ENCODE data around the gene NOP9.

Gene NOP9

DNA sequence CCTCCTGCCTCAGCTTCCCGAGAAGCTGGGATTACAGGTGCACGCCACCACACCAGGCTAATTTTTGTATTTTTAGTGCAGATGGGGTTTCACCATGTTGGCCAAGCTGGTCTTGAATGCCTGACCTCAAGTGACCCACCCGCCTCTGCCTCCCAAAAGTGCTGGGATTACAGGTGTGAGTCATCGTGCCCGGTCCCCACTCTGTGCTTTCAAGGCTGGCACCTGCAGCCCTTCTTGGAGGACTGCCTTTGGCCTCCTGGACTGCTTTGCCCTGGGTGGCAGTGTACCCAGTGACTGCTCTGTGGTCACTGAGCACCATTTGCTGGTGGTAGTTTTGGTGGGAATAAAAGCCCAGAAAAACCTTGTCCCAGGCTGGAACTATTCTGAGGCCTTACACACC lies 12.7 kb upstream of the NOP9 start:
- no peak for DNase-seq
- no peak overlapping the region for H3K4me3 ChIP-seq (ENCODE audit: low read length)
- H3K4me1 ChIP-seq (ENCODE audit: low read length): no peaks in the 10 kb centered on the region
- no peaks in the 10 kb centered on the region for H3K9me2 ChIP-seq (replicated peaks; ENCODE audit: insufficient read depth, low read length)
- no peaks in the 10 kb centered on the region for H3K9me3 ChIP-seq (replicated peaks; ENCODE audit: insufficient read depth, low read length)
- TF ChIP-seq EZH2phosphoT487 (IDR thresholded peaks at IDR 0.05; ENCODE audit: low read length): no peak
- TF ChIP-seq, protein P1, sequence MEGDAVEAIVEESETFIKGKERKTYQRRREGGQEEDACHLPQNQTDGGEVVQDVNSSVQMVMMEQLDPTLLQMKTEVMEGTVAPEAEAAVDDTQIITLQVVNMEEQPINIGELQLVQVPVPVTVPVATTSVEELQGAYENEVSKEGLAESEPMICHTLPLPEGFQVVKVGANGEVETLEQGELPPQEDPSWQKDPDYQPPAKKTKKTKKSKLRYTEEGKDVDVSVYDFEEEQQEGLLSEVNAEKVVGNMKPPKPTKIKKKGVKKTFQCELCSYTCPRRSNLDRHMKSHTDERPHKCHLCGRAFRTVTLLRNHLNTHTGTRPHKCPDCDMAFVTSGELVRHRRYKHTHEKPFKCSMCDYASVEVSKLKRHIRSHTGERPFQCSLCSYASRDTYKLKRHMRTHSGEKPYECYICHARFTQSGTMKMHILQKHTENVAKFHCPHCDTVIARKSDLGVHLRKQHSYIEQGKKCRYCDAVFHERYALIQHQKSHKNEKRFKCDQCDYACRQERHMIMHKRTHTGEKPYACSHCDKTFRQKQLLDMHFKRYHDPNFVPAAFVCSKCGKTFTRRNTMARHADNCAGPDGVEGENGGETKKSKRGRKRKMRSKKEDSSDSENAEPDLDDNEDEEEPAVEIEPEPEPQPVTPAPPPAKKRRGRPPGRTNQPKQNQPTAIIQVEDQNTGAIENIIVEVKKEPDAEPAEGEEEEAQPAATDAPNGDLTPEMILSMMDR (IDR thresholded peaks at IDR 0.05; ENCODE audit: low read length): no peak
- TF ChIP-seq EZH2 (optimal IDR thresholded peaks at IDR 0.05; ENCODE audit: low read depth, low read length): no peak
- no peaks in the 10 kb centered on the region for H4K20me1 ChIP-seq (ENCODE audit: insufficient read depth, low read length)
- H3K4me2 ChIP-seq (ENCODE audit: low read depth, low read length): no peak overlapping the region
- H3K79me2 ChIP-seq (ENCODE audit: low read length): no peaks in the 10 kb centered on the region
- no peaks in the 10 kb centered on the region for H3K36me3 ChIP-seq (replicated peaks; ENCODE audit: insufficient read depth, low read length)
- H3F3A ChIP-seq (ENCODE audit: insufficient read depth, low read length): no peaks in the 10 kb centered on the region
- no peak overlapping the region for H3K27ac ChIP-seq (ENCODE audit: low read length)
- H3K27me3 ChIP-seq (replicated peaks; ENCODE audit: insufficient read depth, low read length): no peaks in the 10 kb centered on the region
- no peak overlapping the region for H2AFZ ChIP-seq (ENCODE audit: low read length)
- no peak overlapping the region for H3K9ac ChIP-seq (ENCODE audit: low read length)

GRCh38 chr14:24289649-24290280 lies 9.9 kb upstream of the NOP9 start:
- Histone ChIP-seq H3F3A (ENCODE audit: insufficient read depth, low read length) (no peaks in the 10 kb centered on the region), H3K27me3 (replicated peaks; ENCODE audit: insufficient read depth, low read length) (no peaks in the 10 kb centered on the region), H3K4me2 (ENCODE audit: low read depth, low read length) (no peak overlapping the region), H3K9ac (ENCODE audit: low read length) (no peak overlapping the region), H3K4me3 (ENCODE audit: low read length) (no peak overlapping the region), H4K20me1 (ENCODE audit: insufficient read depth, low read length) (no peaks in the 10 kb centered on the region), H3K27ac (ENCODE audit: low read length) (no peak overlapping the region), H2AFZ (ENCODE audit: low read length) (no peak overlapping the region), H3K79me2 (ENCODE audit: low read length) (no peaks in the 10 kb centered on the region), H3K36me3 (replicated peaks; ENCODE audit: insufficient read depth, low read length) (no peaks in the 10 kb centered on the region), H3K4me1 (ENCODE audit: low read length) (no peaks in the 10 kb centered on the region), H3K9me3 (replicated peaks; ENCODE audit: insufficient read depth, low read length) (no peaks in the 10 kb centered on the region), H3K9me2 (replicated peaks; ENCODE audit: insufficient read depth, low read length) (no peaks in the 10 kb centered on the region)
- TF ChIP-seq EZH2 (optimal IDR thresholded peaks at IDR 0.05; ENCODE audit: low read depth, low read length): no peak
- DNase-seq: no peak

DNA sequence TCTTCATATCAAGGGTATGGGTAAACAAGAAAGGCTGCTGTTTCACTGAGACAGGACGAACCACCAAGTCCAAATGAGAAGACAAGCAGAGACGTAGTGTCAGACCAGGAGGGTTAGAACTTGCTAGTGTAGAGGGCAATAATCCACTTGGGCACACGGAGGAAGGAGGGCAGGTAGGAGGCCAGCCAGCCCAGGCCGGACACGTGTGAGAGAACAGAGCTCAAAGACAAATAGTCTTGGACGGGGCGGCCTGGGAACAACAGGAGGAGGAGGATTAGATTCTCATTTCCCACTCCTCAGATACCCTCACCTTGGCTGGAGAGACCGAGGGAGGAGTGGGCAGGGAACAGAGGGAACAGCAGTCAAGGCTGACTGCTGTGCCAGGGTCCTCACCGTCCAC lies 8.9 kb upstream of the NOP9 start:
- Histone ChIP-seq H3K27me3 (replicated peaks; ENCODE audit: insufficient read depth, low read length) (no peaks in the 10 kb centered on the region), H3K9me3 (replicated peaks; ENCODE audit: insufficient read depth, low read length) (no peaks in the 10 kb centered on the region), H2AFZ (ENCODE audit: low read length) (no peak overlapping the region), H3K79me2 (ENCODE audit: low read length) (no peaks in the 10 kb centered on the region), H4K20me1 (ENCODE audit: insufficient read depth, low read length) (no peaks in the 10 kb centered on the region), H3K4me3 (ENCODE audit: low read length) (no peak overlapping the region), H3F3A (ENCODE audit: insufficient read depth, low read length) (no peaks in the 10 kb centered on the region), H3K9ac (ENCODE audit: low read length) (no peak overlapping the region), H3K4me2 (ENCODE audit: low read depth, low read length) (no peak overlapping the region), H3K9me2 (replicated peaks; ENCODE audit: insufficient read depth, low read length) (no peaks in the 10 kb centered on the region), H3K4me1 (ENCODE audit: low read length) (no peaks in the 10 kb centered on the region), H3K36me3 (replicated peaks; ENCODE audit: insufficient read depth, low read length) (no peaks in the 10 kb centered on the region), H3K27ac (ENCODE audit: low read length) (no peak overlapping the region)
- TF ChIP-seq EZH2phosphoT487 (IDR thresholded peaks at IDR 0.05; ENCODE audit: low read length): no peak
- TF ChIP-seq, protein P1 (IDR thresholded peaks at IDR 0.05; ENCODE audit: low read length): no peak
- TF ChIP-seq EZH2 (optimal IDR thresholded peaks at IDR 0.05; ENCODE audit: low read depth, low read length): no peak
- no peak for DNase-seq

DNA sequence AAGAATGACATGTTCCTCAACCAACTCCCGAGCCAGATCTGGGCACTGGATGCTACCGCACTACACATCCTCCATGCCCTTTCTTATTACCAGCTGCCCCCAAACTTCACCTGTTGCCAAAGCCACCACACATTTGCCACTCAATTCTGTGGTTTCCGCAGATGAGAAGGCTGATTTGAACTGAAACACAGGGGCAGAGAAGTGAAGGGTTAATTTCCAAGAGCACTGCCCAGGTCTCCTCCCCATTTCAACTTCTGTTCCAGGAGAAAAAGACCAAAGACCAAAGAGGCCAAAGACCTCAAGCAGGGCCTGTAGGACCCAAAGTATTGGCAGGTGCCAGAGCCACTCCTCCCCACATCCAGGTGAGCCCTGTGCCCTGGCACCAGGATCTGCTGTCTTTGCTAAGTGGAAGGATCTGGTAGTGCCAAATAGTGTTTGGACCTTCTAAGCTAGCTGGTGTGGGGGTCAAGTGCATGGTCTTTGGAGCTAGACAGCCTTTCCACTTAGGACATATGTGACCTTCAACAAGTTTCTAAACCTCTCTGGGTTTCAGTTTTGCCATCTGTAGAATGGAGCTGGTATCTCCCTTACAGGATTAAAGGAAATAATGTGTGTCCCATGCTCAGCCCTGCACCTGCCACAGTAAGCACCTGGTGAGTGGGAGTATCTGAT lies 8.1 kb upstream of the NOP9 start:
- Histone ChIP-seq H3K36me3 (replicated peaks; ENCODE audit: insufficient read depth, low read length) (no peaks in the 10 kb centered on the region), H3K79me2 (ENCODE audit: low read length) (no peaks in the 10 kb centered on the region), H3K4me3 (ENCODE audit: low read length) (no peak overlapping the region), H3K9me3 (replicated peaks; ENCODE audit: insufficient read depth, low read length) (no peaks in the 10 kb centered on the region), H3K27ac (ENCODE audit: low read length) (no peak overlapping the region), H4K20me1 (ENCODE audit: insufficient read depth, low read length) (no peaks in the 10 kb centered on the region), H3K4me1 (ENCODE audit: low read length) (no peaks in the 10 kb centered on the region), H2AFZ (ENCODE audit: low read length) (no peak overlapping the region), H3K9me2 (replicated peaks; ENCODE audit: insufficient read depth, low read length) (no peaks in the 10 kb centered on the region), H3K9ac (ENCODE audit: low read length) (no peak overlapping the region), H3K27me3 (replicated peaks; ENCODE audit: insufficient read depth, low read length) (no peaks in the 10 kb centered on the region), H3K4me2 (ENCODE audit: low read depth, low read length) (no peak overlapping the region), H3F3A (ENCODE audit: insufficient read depth, low read length) (no peaks in the 10 kb centered on the region)
- TF ChIP-seq EZH2phosphoT487 (IDR thresholded peaks at IDR 0.05; ENCODE audit: low read length) (no peak), EZH2 (optimal IDR thresholded peaks at IDR 0.05; ENCODE audit: low read depth, low read length) (no peak)
- TF ChIP-seq, protein P1 (IDR thresholded peaks at IDR 0.05; ENCODE audit: low read length): no peak
- DNase-seq: no peak
